Measurements from ENCODE around the gene ARIH2.

- no peak for TF ChIP-seq POLR2AphosphoS5 (IDR thresholded peaks at IDR 0.05; ENCODE audit: low read depth, low read length)
- TF ChIP-seq SIN3A (IDR thresholded peaks at IDR 0.05; ENCODE audit: borderline replicate concordance, insufficient read depth, low read depth, low read length), result no peak
Measured at GRCh38 chr3:48966876-48967361, 48.3 kb downstream of the ARIH2 start.
